ENCODE results near the gene DOK3.

- TF ChIP-seq POLR2A (IDR thresholded peaks at IDR 0.05; ENCODE audit: low read length) (no peak), GATA1 (IDR thresholded peaks at IDR 0.05; ENCODE audit: low read depth, low read length) (no peak)
Observed at GRCh38 chr5:177511796-177512675, 2.4 kb upstream of the DOK3 start.

Data from erythroblast (primary cell).